GM12878 (cell line): ENCODE measurements around the gene PRKN. TPM values are rescaled to one million over a fixed set of nuclear protein-coding genes. Genes with fewer than 3 reads are reported as not detected.

Source experiments
- ATAC-seq: fragments of 200-7000 bp; cut with Tn5 transposase; 3 replicates; pipeline ENCODE4 v1.9.1; 2020; ENCODE audit warnings: mild to moderate bottlenecking, moderate library complexity
- BruUV-seq: library from RNA; stranded (reverse); fragments of 400-500 nt; replicated peaks from 2 replicates; lab custom pipeline; 2021; lab: Mats Ljungman, UMichigan
- CTCF ChIA-PET: fragments of 300-600 bp; sonication (Branson Sonifier 250); formaldehyde crosslinking; extraction: SDS; loops from one replicate; lab custom pipeline; 2021; ENCODE audit warnings: inconsistent platforms; lab: Yijun Ruan, JAX
- POLR2A ChIA-PET: fragments of 350-600 bp; formaldehyde crosslinking; extraction: SDS; loops from one replicate; lab custom pipeline; 2021; ENCODE audit warnings: inconsistent platforms; lab: Charles Lee
- RAD21 ChIA-PET: fragments of 300-600 bp; sonication (Branson Sonifier 250); formaldehyde crosslinking; loops from one replicate; lab custom pipeline; 2023; ENCODE audit warnings: antibody characterized with exemption; ENCODE audit not compliant: unreplicated experiment; lab: Charles Lee
- SMC1A ChIA-PET: fragments of 300-600 bp; sonication (Branson Sonifier 250); formaldehyde crosslinking; loops from one replicate; lab custom pipeline; 2023; ENCODE audit not compliant: unreplicated experiment, uncharacterized antibody; lab: Charles Lee
- DNase-seq: peaks from one replicate; pipeline ENCODE4 v3.0.0-alpha.2; 2011; ENCODE audit warnings: low read depth, low spot score
- FAIRE-seq: peaks from 3 replicates; lab custom pipeline; 2011; peaks lifted over from hg19 to GRCh38; lab: Jason Lieb, UNC
- H2AFZ ChIP-seq: 2 replicates; pipeline ENCODE4 v1.6.0; 2011; ENCODE audit warnings: low read depth, low read length, control low read depth; ENCODE audit not compliant: control insufficient read depth
- H3K27ac ChIP-seq: 2 replicates; pipeline ENCODE4 v1.5.1; 2011; ENCODE audit warnings: control low read depth; ENCODE audit not compliant: control insufficient read depth, insufficient read depth
- H3K27me3 ChIP-seq, 2 experiments: replicated peaks in 1 of 2; 2 replicates each; pipeline versions ENCODE4 v1.6.0 to v1.6.1; 2011; ENCODE audit warnings: low read length in 1 of 2; ENCODE audit not compliant: control insufficient read depth in 2 of 2, insufficient read depth in 2 of 2
- H3K36me3 ChIP-seq, 2 experiments: 2 replicates each; pipeline ENCODE4 v1.5.1; 2011; ENCODE audit warnings: low read length in 1 of 2; ENCODE audit not compliant: control insufficient read depth in 2 of 2, insufficient read depth in 2 of 2
- H3K4me1 ChIP-seq: 2 replicates; pipeline ENCODE4 v1.6.1; 2011; ENCODE audit warnings: mild to moderate bottlenecking, low read length, moderate library complexity, mixed read lengths; ENCODE audit not compliant: control insufficient read depth, insufficient read depth
- H3K4me2 ChIP-seq: 2 replicates; pipeline ENCODE4 v1.6.0; 2011; ENCODE audit warnings: control low read depth; ENCODE audit not compliant: control insufficient read depth, insufficient read depth
- H3K4me3 ChIP-seq: fragments of 200-600 bp; sonication (generic); 2 replicates; pipeline ENCODE4 v1.5.1; 2016
- H3K79me2 ChIP-seq: 2 replicates; pipeline ENCODE4 v1.6.0; 2011; ENCODE audit warnings: low read length; ENCODE audit not compliant: control insufficient read depth, insufficient read depth
- H3K9ac ChIP-seq: 2 replicates; pipeline ENCODE4 v1.8.0; 2011; ENCODE audit warnings: low read length, control low read depth, mixed read lengths; ENCODE audit not compliant: control insufficient read depth, insufficient read depth
- H3K9me3 ChIP-seq: replicated peaks from 3 replicates; pipeline ENCODE4 v1.5.1; 2011; ENCODE audit warnings: mild to moderate bottlenecking, low read length; ENCODE audit not compliant: control insufficient read depth, insufficient read depth
- H4K20me1 ChIP-seq: 2 replicates; pipeline ENCODE4 v1.6.0; 2011; ENCODE audit not compliant: control insufficient read depth, insufficient read depth
- BHLHE40 ChIP-seq, 2 experiments: fragments of 450-650 bp in 1 of 2; IDR thresholded peaks; 2 replicates each; pipeline ENCODE4 v1.6.1; 2011 to 2017; ENCODE audit warnings: low read depth in 2 of 2, borderline replicate concordance in 1 of 2, improper control_type of control experiment in 1 of 2, low read length in 1 of 2, mild to moderate bottlenecking in 1 of 2
- BMI1 ChIP-seq: fragments of 450-650 bp; IDR thresholded peaks from 2 replicates; pipeline ENCODE4 v1.6.1; 2016; ENCODE audit warnings: mild to moderate bottlenecking, moderate library complexity, borderline replicate concordance
- CBFB ChIP-seq: IDR thresholded peaks from 2 replicates; pipeline ENCODE4 v1.6.1; 2016; ENCODE audit warnings: antibody characterized with exemption, low read depth
- FOS ChIP-seq: IDR thresholded peaks from 3 replicates; pipeline ENCODE4 v1.6.1; 2011; ENCODE audit warnings: borderline replicate concordance; ENCODE audit not compliant: insufficient read length; ENCODE audit errors: extremely low read depth
- MTA3 ChIP-seq: IDR thresholded peaks from 2 replicates; pipeline ENCODE4 v1.6.1; 2012; ENCODE audit warnings: low read length, inconsistent platforms, borderline replicate concordance
- NRF1 ChIP-seq: conservative IDR thresholded peaks from 2 replicates; pipeline ENCODE4 v1.6.1; 2011; ENCODE audit warnings: mild to moderate bottlenecking, low read depth, low read length, improper control_type of control experiment
- POLR2AphosphoS5 ChIP-seq: IDR thresholded peaks from 2 replicates; pipeline ENCODE4 v1.6.1; 2011; ENCODE audit warnings: mild to moderate bottlenecking, low read length, inconsistent platforms
- PRDM15 ChIP-seq: fragments of 450-650 bp; formaldehyde crosslinking; IDR thresholded peaks from 2 replicates; pipeline ENCODE4 v1.4.0; 2020; ENCODE audit warnings: mild to moderate bottlenecking, moderate library complexity
- SIN3A ChIP-seq: IDR thresholded peaks from 2 replicates; pipeline ENCODE4 v1.6.1; 2012; ENCODE audit warnings: low read depth, low read length, improper control_type of control experiment
- SMARCA5 ChIP-seq: fragments of 450-650 bp; IDR thresholded peaks from 2 replicates; pipeline ENCODE4 v1.6.1; 2017; ENCODE audit warnings: mild to moderate bottlenecking
- SREBF2 ChIP-seq: IDR thresholded peaks from 2 replicates; pipeline ENCODE4 v1.6.1; 2012; ENCODE audit warnings: mild to moderate bottlenecking, low read length
- ZBTB33 ChIP-seq: fragments of 450-650 bp; IDR thresholded peaks from 2 replicates; pipeline ENCODE4 v1.6.1; 2017; ENCODE audit warnings: mild to moderate bottlenecking
- ZBTB4 ChIP-seq: fragments of 450-650 bp; formaldehyde crosslinking; IDR thresholded peaks from 2 replicates; pipeline ENCODE4 v1.4.0; 2022; ENCODE audit warnings: mild to moderate bottlenecking, moderate library complexity
- ZNF24 ChIP-seq: fragments of 450-650 bp; IDR thresholded peaks from 2 replicates; pipeline ENCODE4 v1.6.1; 2017; ENCODE audit warnings: antibody characterized with exemption, mild to moderate bottlenecking
- ZNF384 ChIP-seq: IDR thresholded peaks from 2 replicates; pipeline ENCODE4 v1.6.1; 2012; ENCODE audit warnings: low read depth, mild to moderate bottlenecking, low read length, improper control_type of control experiment, borderline replicate concordance
- WGBS: methylation state at CpG from one replicate; pipeline ENCODE4 v1.1.6; 2016; ENCODE audit warnings: low lambda C conversion rate; ENCODE audit not compliant: insufficient replicate concordance, insufficient coverage; ENCODE audit errors: missing lambda C conversion rate; 5-methylcytosine and 5-hydroxymethylcytosine counted together
- in situ Hi-C: fragments of 300-500 bp; cut with MboI; formaldehyde crosslinking; loops from 9 replicates; pipeline ENCODE4 v1.14.3; 2018; ENCODE audit warnings: mixed read lengths
- intact Hi-C: fragments of 100-400 bp; cut with micrococcal nuclease; formaldehyde crosslinking; loops from one replicate; pipeline ENCODE4 v1.14.2; 2022; ENCODE audit not compliant: unreplicated experiment
- polyA plus RNA-seq, 11 experiments: library from polyadenylated mRNA; depleted of rRNA in 4 of 11; unstranded in 6 of 11; stranded (reverse) in 5 of 11; fragments of >200 nt; fragmentation: Nextera tagmentation in 4 of 11; fragmentation: Illumina TruSeq in 1 of 11; extraction: Ambion mirVana in 4 of 11; extraction: Trizol in 1 of 11; gene quantifications; 1 replicate in 1 of 11; 2 replicates in 10 of 11; pipeline versions ENCODE4 v1.2.1 to v1.2.3, GENCODE V29; 2011 to 2016; ENCODE audit warnings: inconsistent platforms in 2 of 11, missing spikeins in 2 of 11, low read depth in 1 of 11
- total RNA-seq, 4 experiments: library from RNA; depleted of rRNA in 3 of 4; stranded (reverse); fragments of >200 nt in 3 of 4; fragmentation: Illumina TruSeq in 1 of 4; extraction: Trizol in 1 of 4; gene quantifications; 2 replicates each; pipeline versions ENCODE4 v1.2.1 to v1.2.3, GENCODE V29; 2013 to 2021

PRKN gene
- total and polyA plus RNA-seq, 10 of the 15 experiments (the other 5 are each of a cell fraction or from before 2014, with no cell fraction given): 0.06 to 0.09 TPM; not detected in 8

GRCh38 chr6:162730502-162730901 lies 2.9 kb upstream of the PRKN start:
- H3K4me2 ChIP-seq: no peak overlapping the region
- no peak for ATAC-seq
- no peak overlapping the region for H3K27ac ChIP-seq
- no peaks in the 10 kb centered on the region for H3K27me3 ChIP-seq
- BruUV-seq: no TSS peak
- SMC1A ChIA-PET: no interaction called here
- 100% methylated on average over 1 of the region's 1 CpG for WGBS
- no peak for DNase-seq
- H3K36me3 ChIP-seq: no peaks in the 10 kb centered on the region
- H3K9me3 ChIP-seq: no peaks in the 10 kb centered on the region
- H4K20me1 ChIP-seq: no peaks in the 10 kb centered on the region
- no peak for FAIRE-seq
- no peak overlapping the region for H3K9ac ChIP-seq
- in situ Hi-C loops (no loop called here), intact Hi-C loops (no loop called here)
- TF ChIP-seq SIN3A: no peak
- TF ChIP-seq ZNF384: no peak
- no peak for TF ChIP-seq BMI1
- no peak for TF ChIP-seq NRF1
- no peak for TF ChIP-seq ZNF24
- TF ChIP-seq ZBTB4 (CRISPR knock-in tag): no peak
- TF ChIP-seq MTA3: no peak
- no peak for TF ChIP-seq BHLHE40 (IDR thresholded peaks at IDR 0.05; ENCODE audit: borderline replicate concordance in 1 of 2, low read depth in 2 of 2, low read length in 1 of 2)
- TF ChIP-seq SREBF2: no peak
- no peak for TF ChIP-seq ZBTB33
- TF ChIP-seq POLR2AphosphoS5: no peak
- TF ChIP-seq SMARCA5: no peak
- TF ChIP-seq FOS: no peak
- no peak for TF ChIP-seq CBFB
- no peak for TF ChIP-seq PRDM15 (CRISPR knock-in tag)
- RAD21 ChIA-PET: no interaction called here
- CTCF ChIA-PET: no interaction called here
- no peak overlapping the region for H2AFZ ChIP-seq
- no peaks in the 10 kb centered on the region for H3K79me2 ChIP-seq
- no peak overlapping the region for H3K4me3 ChIP-seq
- POLR2A ChIA-PET: no interaction called here
- H3K4me1 ChIP-seq: no peaks in the 10 kb centered on the region
